Measurements from ENCODE around the gene EHBP1.

The EHBP1 gene

DNA sequence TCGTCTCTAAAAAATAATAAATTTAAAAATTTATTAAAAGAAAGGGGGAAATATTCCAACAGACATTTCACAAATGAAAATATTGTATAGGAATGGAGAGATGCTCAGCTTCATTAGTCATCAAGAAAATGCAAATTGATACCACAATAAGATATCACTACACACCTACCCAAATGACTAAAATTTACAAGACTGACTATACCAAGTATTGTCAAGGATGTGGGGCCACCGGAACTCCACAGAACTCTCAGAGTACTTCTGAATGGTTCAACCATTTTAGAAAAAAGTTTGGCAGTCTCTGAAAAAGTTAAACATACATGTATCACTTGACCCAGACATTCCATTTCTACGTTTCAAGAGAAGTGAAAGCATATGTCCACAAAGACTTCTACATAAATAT is 163.4 kb downstream of the EHBP1 start:
- Histone ChIP-seq H3K79me2 (ENCODE audit: control insufficient read depth, insufficient read depth, low read length, poor library complexity) (no peaks in the 10 kb centered on the region), H3K4me3 (ENCODE audit: low read depth, low read length) (no peak overlapping the region), H3K36me3 (ENCODE audit: control insufficient read depth in 1 of 2, insufficient read depth in 2 of 2, low read length in 2 of 2) (peaks cover 3 to 5% of the 10 kb centered on the region in 2 experiments), H3K4ac (ENCODE audit: low read depth, low read length) (no peak overlapping the region), H3K27me3 (ENCODE audit: insufficient read depth, low read length) (no peaks in the 10 kb centered on the region), H3K9ac (ENCODE audit: low read length) (no peak overlapping the region), H3K79me1 (ENCODE audit: low read length) (no peaks in the 10 kb centered on the region), H2BK5ac (ENCODE audit: low read depth, low read length, poor library complexity) (no peak overlapping the region), H3K23ac (ENCODE audit: low read length) (no peak overlapping the region), H4K12ac (ENCODE audit: low read depth, low read length) (no peak overlapping the region), H3K27ac (ENCODE audit: low read depth, low read length) (no peak overlapping the region), H2BK120ac (ENCODE audit: insufficient read depth, low read length, poor library complexity) (no peak overlapping the region), H3K9me3 (ENCODE audit: insufficient read depth, low read depth, low read length) (no peaks in the 10 kb centered on the region), H4K8ac (ENCODE audit: low read depth, low read length) (no peak overlapping the region), H3K4me2 (ENCODE audit: low read length) (no peak overlapping the region), H2AFZ (ENCODE audit: insufficient read depth, low read length, poor library complexity) (no peak overlapping the region), H3K14ac (ENCODE audit: low read length) (no peak overlapping the region), H3K18ac (ENCODE audit: low read length) (no peak overlapping the region), H4K91ac (ENCODE audit: low read depth, low read length) (no peak overlapping the region), H2BK12ac (ENCODE audit: low read length) (no peak overlapping the region), H3K4me1 (ENCODE audit: control insufficient read depth in 1 of 2, insufficient read depth in 2 of 2, low read length in 2 of 2) (no peaks in the 10 kb centered on the region), H2AK5ac (ENCODE audit: low read length) (no peak overlapping the region)
- WGBS (ENCODE audit: extremely low coverage, insufficient coverage, insufficient read length): no CpG with 5 or more reads among the region's 3 CpGs
- DNase-seq: no peak

DNA sequence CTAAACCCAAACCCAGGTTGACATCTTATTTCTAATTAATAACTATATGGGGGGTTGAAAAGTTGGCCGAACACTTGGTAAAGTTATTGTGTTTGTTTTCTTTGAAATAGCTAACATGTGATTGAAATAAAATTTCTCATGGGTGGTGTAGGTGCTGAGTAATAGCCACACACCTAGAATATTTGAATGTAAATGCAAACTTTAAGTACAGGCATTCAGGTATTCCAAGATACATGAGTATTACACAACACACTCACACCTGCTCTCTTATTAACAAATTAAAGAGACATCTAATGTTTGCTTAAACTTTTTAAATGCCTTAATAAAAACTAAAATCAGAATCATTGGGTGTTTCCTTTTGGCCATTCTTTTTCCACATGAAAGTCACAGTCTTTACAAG is 165.5 kb downstream of the EHBP1 start:
- Histone ChIP-seq H3K14ac (ENCODE audit: low read length) (no peak overlapping the region), H3K4me1 (ENCODE audit: control insufficient read depth in 1 of 2, insufficient read depth in 2 of 2, low read length in 2 of 2) (no peaks in the 10 kb centered on the region), H3K4me3 (ENCODE audit: low read depth, low read length) (no peak overlapping the region), H4K91ac (ENCODE audit: low read depth, low read length) (no peak overlapping the region), H3K27me3 (ENCODE audit: insufficient read depth, low read length) (no peaks in the 10 kb centered on the region), H2BK12ac (ENCODE audit: low read length) (no peak overlapping the region), H3K27ac (ENCODE audit: low read depth, low read length) (no peak overlapping the region), H3K4me2 (ENCODE audit: low read length) (no peak overlapping the region), H3K9me3 (ENCODE audit: insufficient read depth, low read depth, low read length) (peaks cover 4% of the 10 kb centered on the region), H4K8ac (ENCODE audit: low read depth, low read length) (no peak overlapping the region), H3K23ac (ENCODE audit: low read length) (no peak overlapping the region), H3K18ac (ENCODE audit: low read length) (no peak overlapping the region), H4K12ac (ENCODE audit: low read depth, low read length) (no peak overlapping the region), H2AFZ (ENCODE audit: insufficient read depth, low read length, poor library complexity) (no peak overlapping the region), H2BK120ac (ENCODE audit: insufficient read depth, low read length, poor library complexity) (no peak overlapping the region), H3K4ac (ENCODE audit: low read depth, low read length) (no peak overlapping the region), H2BK5ac (ENCODE audit: low read depth, low read length, poor library complexity) (no peak overlapping the region), H3K36me3 (ENCODE audit: control insufficient read depth in 1 of 2, insufficient read depth in 2 of 2, low read length in 2 of 2) (peaks cover 7 to 9% of the 10 kb centered on the region in 2 experiments), H2AK5ac (ENCODE audit: low read length) (no peak overlapping the region), H3K9ac (ENCODE audit: low read length) (no peak overlapping the region), H3K79me2 (ENCODE audit: control insufficient read depth, insufficient read depth, low read length, poor library complexity) (no peaks in the 10 kb centered on the region), H3K79me1 (ENCODE audit: low read length) (no peaks in the 10 kb centered on the region)
- WGBS (ENCODE audit: extremely low coverage, insufficient coverage, insufficient read length): no CpG with 5 or more reads among the region's 1 CpG
- DNase-seq: no peak

GRCh38 chr2:62871506-62871905 is 166.0 kb downstream of the EHBP1 start:
- H3K27ac ChIP-seq (ENCODE audit: low read depth, low read length): no peak overlapping the region
- H3K27me3 ChIP-seq (ENCODE audit: insufficient read depth, low read length): no peaks in the 10 kb centered on the region
- H3K4me1 ChIP-seq (ENCODE audit: control insufficient read depth in 1 of 2, insufficient read depth in 2 of 2, low read length in 2 of 2): no peaks in the 10 kb centered on the region
- H2BK12ac ChIP-seq (ENCODE audit: low read length): no peak overlapping the region
- WGBS (ENCODE audit: extremely low coverage, insufficient coverage, insufficient read length): no CpG with 5 or more reads among the region's 1 CpG
- peaks cover 7 to 10% of the 10 kb centered on the region in 2 experiments for H3K36me3 ChIP-seq (ENCODE audit: control insufficient read depth in 1 of 2, insufficient read depth in 2 of 2, low read length in 2 of 2)
- H4K8ac ChIP-seq (ENCODE audit: low read depth, low read length): no peak overlapping the region
- no peak overlapping the region for H2BK5ac ChIP-seq (ENCODE audit: low read depth, low read length, poor library complexity)
- no peak overlapping the region for H3K9ac ChIP-seq (ENCODE audit: low read length)
- H4K12ac ChIP-seq (ENCODE audit: low read depth, low read length): no peak overlapping the region
- peaks cover 4% of the 10 kb centered on the region for H3K9me3 ChIP-seq (ENCODE audit: insufficient read depth, low read depth, low read length)
- H3K79me1 ChIP-seq (ENCODE audit: low read length): no peaks in the 10 kb centered on the region
- no peak overlapping the region for H3K4me3 ChIP-seq (ENCODE audit: low read depth, low read length)
- DNase-seq: no peak
- H2AFZ ChIP-seq (ENCODE audit: insufficient read depth, low read length, poor library complexity): no peak overlapping the region
- H3K4me2 ChIP-seq (ENCODE audit: low read length): no peak overlapping the region
- no peak overlapping the region for H4K91ac ChIP-seq (ENCODE audit: low read depth, low read length)
- H3K79me2 ChIP-seq (ENCODE audit: control insufficient read depth, insufficient read depth, low read length, poor library complexity): no peaks in the 10 kb centered on the region
- no peak overlapping the region for H3K18ac ChIP-seq (ENCODE audit: low read length)
- no peak overlapping the region for H2AK5ac ChIP-seq (ENCODE audit: low read length)
- no peak overlapping the region for H2BK120ac ChIP-seq (ENCODE audit: insufficient read depth, low read length, poor library complexity)
- no peak overlapping the region for H3K14ac ChIP-seq (ENCODE audit: low read length)
- H3K23ac ChIP-seq (ENCODE audit: low read length): no peak overlapping the region
- no peak overlapping the region for H3K4ac ChIP-seq (ENCODE audit: low read depth, low read length)

GRCh38 chr2:62873603-62874002 is 168.1 kb downstream of the EHBP1 start:
- Histone ChIP-seq H2BK12ac (ENCODE audit: low read length) (no peak overlapping the region), H4K91ac (ENCODE audit: low read depth, low read length) (no peak overlapping the region), H3K18ac (ENCODE audit: low read length) (no peak overlapping the region), H3K36me3 (ENCODE audit: control insufficient read depth in 1 of 2, insufficient read depth in 2 of 2, low read length in 2 of 2) (peaks cover 9% of the 10 kb centered on the region in 2 experiments), H3K4me1 (ENCODE audit: control insufficient read depth in 1 of 2, insufficient read depth in 2 of 2, low read length in 2 of 2) (no peaks in the 10 kb centered on the region), H3K79me1 (ENCODE audit: low read length) (no peaks in the 10 kb centered on the region), H4K8ac (ENCODE audit: low read depth, low read length) (no peak overlapping the region), H3K79me2 (ENCODE audit: control insufficient read depth, insufficient read depth, low read length, poor library complexity) (no peaks in the 10 kb centered on the region), H2AFZ (ENCODE audit: insufficient read depth, low read length, poor library complexity) (no peak overlapping the region), H2BK5ac (ENCODE audit: low read depth, low read length, poor library complexity) (no peak overlapping the region), H4K12ac (ENCODE audit: low read depth, low read length) (no peak overlapping the region), H2BK120ac (ENCODE audit: insufficient read depth, low read length, poor library complexity) (no peak overlapping the region), H2AK5ac (ENCODE audit: low read length) (no peak overlapping the region), H3K27me3 (ENCODE audit: insufficient read depth, low read length) (no peaks in the 10 kb centered on the region), H3K4me2 (ENCODE audit: low read length) (no peak overlapping the region), H3K14ac (ENCODE audit: low read length) (no peak overlapping the region), H3K4ac (ENCODE audit: low read depth, low read length) (no peak overlapping the region), H3K9me3 (ENCODE audit: insufficient read depth, low read depth, low read length) (peaks cover 4% of the 10 kb centered on the region), H3K9ac (ENCODE audit: low read length) (no peak overlapping the region), H3K23ac (ENCODE audit: low read length) (no peak overlapping the region), H3K4me3 (ENCODE audit: low read depth, low read length) (no peak overlapping the region), H3K27ac (ENCODE audit: low read depth, low read length) (no peak overlapping the region)
- no CpG with 5 or more reads among the region's 3 CpGs for WGBS (ENCODE audit: extremely low coverage, insufficient coverage, insufficient read length)
- no peak for DNase-seq
